ENCODE results near the gene RNU11.

- TF ChIP-seq POLR2AphosphoS5 (IDR thresholded peaks at IDR 0.05; ENCODE audit: low read depth, low read length) (peak; percentile 100), REST (IDR thresholded peaks at IDR 0.05; ENCODE audit: insufficient read depth in 1 of 2, low read depth in 2 of 2, low read length in 2 of 2) (no peak), TAF1 (IDR thresholded peaks at IDR 0.05; ENCODE audit: borderline replicate concordance, insufficient read depth, low read length) (0 out of 2 replicates have a peak, but pooled peaks have one; percentile 64), SIN3A (IDR thresholded peaks at IDR 0.05; ENCODE audit: borderline replicate concordance, insufficient read depth, low read length) (peak; percentile 99), FOXP2 (optimal IDR thresholded peaks at IDR 0.05; ENCODE audit: borderline replicate concordance, extremely low read depth, extremely low read length, insufficient read depth) (no peak)
Measured at GRCh38 chr1:28648474-28649198, at the start of gene RNU11.

All from PFSK-1 (cell line).